ENCODE data around the gene PPP2R2B.
"Not testable (repeated sequence)": the region's sequence is repeated elsewhere in the genome, so short reads cannot be mapped to it uniquely, and the experiment has no call there.

PPP2R2B gene

DNA sequence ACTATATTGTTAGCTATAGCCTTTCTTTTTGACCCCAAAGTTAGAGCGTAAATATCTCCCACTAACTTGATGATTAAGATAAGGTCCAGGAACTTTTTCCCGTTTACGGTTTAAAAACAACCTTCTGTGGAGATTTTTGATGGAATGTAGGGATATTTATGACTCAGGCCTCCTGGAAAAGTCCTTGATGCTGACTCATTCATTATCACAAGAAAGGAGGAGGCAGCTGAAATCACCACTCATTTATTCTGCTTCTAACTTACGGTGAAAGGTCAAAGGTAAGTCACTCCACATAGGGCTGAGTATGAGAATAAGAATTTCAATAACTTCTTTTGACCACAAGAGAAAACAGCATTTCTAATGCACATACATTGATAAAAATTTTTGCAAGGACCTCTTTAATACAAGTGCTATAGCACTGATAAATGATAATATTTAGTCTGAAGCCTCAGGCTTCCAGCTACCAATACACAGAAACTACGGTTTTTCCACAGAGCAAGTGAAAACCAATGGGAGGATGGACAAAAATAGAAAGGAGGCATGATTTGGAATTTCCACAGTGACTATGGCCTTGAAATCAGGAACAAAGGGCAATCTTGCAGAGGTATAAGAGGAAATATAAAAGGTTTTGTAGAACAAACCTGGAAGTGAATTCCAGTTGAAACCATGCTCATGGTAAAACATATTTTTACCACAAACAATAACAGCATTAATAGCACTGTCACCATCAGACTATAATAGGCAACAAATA, 146.5 kb downstream of the PPP2R2B start:
- DNase-seq: no peak

DNA sequence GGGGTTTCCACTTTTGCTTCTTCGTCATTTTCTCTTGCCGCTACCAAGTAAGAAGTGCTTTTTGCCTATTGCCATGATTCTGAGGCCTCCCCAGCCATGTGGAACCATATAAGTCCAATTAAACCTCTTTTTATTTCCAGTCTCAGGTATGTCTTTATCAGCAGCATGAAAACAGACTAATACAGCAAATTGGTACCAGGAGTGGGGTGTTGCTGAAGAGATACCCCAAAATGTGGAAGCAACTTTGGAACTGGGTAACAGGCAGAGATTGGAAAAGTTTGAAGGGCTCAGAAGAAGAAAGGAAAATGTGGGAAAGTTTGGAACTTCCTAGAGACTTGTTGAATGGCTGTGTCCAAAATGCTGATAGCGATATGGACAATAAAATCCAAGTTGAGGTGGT, 149.8 kb downstream of the PPP2R2B start:
- DNase-seq: not testable (repeated sequence)

DNA sequence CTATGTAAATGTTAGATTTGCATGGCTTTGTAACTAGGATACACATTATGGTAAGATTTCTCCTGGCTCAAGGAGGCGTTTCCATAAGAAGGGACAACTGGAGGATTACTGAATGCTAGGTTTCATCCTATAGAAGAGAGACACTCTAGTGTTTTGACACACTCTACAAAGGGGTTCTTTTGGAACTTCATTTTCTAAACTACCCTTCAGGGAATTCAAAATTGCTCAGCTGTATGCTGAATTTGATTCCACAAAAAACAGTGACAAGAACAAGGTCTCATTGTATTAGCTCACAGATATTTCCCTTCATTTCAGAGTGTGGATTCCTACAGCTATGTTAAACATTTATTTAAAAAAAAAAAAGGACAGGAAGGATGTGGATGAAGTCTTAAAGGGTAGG, 151.7 kb downstream of the PPP2R2B start:
- no peak for DNase-seq

DNA sequence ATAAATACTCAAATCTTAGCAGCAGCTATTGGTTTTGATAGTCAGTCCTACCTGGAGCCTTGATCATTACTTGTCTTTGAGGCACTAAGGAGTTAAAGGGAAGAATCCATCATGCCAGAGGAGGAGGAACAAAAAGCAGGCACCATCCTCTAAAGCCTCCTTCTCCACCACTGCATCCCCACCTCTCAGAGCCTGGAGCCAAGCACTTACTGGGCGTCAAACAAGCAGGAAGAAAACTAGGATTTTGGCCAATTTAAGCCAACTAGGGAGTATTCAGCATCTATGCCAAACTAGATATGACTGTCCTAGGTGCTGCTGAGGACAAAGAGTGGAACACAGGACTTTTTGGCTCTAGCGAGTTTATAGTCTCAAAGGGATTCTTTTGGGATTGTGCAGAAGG, 152.5 kb downstream of the PPP2R2B start:
- no peak for DNase-seq

DNA sequence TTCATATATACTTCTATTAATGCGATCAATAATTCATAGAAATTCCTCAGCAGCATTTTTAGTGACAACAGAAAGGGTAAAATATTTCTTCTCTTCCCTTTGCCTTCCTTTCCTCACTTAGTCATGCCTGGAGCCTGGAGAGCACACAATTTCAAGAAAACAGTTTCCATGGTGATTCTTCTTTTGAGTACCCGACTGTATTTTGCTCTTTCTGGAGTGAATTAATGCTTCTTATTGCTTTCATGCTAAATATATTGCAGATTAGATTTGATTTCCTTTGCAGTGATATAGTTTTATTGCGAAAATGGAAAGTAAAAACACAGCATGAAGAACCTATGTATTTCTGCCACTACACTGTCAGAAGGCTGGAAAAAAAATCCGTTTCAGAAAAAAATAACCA, 153.5 kb downstream of the PPP2R2B start:
- DNase-seq: no peak

DNA sequence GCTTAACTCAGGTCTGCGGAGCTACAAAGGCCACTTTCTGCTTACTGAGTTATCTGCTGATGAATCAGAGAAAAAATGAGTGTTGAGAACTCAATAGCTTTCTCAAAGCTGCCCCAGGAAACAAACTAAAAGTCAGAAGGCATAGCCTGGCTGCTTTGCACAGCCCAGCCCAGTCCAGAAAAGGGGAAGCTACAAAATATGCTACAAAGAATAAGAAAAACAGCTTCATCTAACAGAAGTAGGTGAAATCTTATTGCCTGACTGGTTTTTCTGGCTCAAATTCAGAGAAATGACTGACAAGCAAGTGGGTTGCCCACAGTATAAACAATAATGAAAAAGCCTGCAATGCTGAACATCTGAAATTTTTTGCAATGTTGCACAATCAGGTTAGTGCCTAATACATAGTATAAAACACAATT, 156.2 kb downstream of the PPP2R2B start:
- no peak for DNase-seq

DNA sequence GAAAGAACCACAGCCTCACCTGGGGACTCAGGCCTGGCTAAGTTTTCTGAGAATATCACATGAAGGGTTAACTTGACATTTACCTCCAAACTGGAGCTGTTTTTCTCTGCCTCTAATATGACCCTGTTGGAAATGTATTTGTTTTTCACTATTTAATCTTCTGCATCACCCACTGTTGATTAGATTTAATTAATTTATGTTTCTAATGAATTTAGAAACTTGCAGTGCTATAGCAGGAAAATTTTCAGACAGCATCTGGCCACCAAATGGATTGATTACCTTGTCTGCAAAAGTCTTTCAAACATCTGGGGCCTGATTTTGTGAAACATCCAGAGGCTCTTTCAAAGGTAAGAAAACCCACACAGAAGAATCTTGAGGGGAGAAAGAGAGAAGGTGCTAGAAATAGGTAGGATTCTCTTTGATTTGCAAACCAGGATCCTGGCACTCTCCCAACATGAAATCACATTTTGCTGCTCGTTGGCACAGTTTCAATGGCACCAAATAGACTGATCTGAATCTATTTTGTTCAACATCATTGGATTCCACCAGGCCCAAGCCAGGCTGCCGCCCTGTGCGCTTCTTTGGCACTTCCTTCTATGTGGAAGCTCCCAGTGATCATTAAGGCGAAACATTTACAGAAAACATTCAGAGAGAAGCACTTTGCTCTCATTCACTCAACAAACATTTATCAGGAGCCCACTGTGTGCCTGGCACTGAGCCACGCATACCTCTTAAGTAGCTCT, 157.3 kb downstream of the PPP2R2B start:
- DNase-seq: peak; percentile 0

DNA sequence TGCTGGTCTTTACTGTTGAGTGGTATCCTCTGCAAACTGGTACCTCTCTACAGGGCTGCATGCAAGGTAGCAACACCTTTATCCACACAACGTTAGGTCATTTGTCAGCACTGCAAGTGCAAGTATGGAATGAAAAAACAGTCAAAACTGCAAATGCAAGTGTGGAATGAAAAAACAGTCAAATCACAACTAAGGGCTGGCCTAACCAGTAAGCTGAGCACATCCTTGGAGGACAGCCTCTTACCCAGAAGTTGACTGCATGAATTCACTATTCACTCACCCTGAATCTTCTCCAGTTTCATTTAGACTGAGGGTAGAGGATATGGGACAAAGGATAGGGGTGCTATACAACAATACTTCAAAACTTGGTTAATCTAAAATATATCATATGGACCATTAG, 158.4 kb downstream of the PPP2R2B start:
- no peak for DNase-seq

DNA sequence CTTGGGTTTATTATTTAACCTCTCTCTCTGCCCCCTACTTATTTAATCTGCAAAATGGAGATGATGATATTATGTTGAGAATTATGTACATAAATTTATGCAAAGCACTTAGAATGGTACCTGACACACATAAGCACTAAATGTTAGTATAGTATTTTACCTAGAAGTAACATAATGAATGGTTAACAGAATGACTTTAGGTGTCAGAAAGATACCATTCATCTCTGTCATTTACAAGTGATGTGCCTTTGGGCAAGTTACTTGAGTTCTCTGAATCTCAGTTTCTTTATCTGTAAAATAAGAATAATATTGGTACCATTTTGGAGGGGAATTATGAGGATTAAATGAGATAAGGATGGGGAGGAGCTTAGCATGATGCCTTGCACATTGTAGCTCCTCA, 159.4 kb downstream of the PPP2R2B start:
- DNase-seq: no peak

DNA sequence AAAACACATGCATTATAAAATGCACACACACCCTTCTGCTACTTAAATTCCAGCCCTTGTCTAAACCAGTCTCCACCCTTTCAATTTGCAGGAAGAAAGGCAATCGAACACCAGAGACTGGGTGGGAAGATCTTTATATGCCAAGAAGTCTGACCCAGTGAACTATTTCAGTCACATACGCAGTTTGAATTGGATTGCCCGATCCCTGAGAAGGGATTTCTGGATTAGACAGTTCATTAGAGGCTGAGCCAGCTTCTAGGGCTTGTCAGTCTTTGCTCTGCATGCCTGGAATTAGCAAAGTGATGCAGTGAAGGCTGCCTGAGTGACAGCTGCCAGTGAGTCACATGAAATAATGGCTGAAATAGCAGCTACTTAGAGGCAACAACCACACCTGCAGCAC, 159.9 kb downstream of the PPP2R2B start:
- no peak for DNase-seq

DNA sequence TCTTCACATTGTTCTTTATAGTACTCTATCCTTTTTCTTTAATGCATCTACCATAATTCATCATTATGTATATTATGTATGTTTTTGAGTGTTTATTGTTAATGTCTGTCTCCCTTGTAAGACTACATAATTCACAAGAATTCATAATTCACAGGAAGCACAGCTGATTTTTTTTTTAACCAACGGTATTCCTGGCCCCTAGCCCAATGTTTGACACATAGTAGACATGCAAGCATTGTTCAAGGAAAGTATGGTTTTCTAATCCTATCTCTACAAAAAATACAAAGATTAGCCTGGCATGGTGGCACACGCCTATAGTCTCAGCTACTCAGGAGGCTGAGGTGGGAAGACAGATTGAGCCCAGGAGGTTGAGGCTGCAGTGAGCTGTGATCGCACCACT, 160.6 kb downstream of the PPP2R2B start:
- no peak for DNase-seq

DNA sequence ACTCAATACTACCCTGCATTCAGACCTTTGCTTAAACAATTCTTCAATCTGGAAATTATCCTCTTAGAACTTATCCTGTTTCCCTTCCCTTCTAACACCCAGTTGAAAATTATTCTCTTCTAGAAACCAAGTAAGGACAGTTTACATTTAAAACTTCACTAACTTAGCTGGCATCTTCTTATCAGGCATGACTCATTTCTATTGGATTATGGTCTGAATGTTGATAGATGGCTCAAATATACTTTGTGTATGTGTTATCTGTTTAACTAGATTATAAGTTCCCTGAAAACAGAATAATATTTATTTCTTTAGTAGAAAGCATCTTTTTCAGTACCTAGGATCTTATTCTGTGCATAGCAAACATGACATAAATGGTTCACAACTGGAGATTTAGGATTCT, 161.9 kb downstream of the PPP2R2B start:
- no peak for DNase-seq

DNA sequence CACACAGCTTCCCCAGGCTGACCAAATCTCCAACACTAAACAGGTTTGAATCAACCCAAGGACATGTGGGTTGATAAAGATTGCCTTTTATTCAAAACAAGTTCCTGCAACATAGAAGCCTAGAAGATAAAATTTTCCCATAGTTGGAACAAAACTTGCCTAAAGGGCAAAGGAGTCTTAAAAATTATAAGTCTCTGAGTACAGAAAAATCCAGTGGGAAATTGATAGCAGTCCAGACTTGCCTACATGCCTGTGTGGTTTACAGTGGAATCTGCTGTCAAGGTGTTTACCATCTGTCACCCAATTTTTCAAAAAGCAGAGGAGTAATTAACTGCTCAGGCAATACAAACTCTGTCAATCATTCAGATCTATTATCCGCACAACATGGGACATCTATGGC, 168.2 kb downstream of the PPP2R2B start:
- no peak for DNase-seq

DNA sequence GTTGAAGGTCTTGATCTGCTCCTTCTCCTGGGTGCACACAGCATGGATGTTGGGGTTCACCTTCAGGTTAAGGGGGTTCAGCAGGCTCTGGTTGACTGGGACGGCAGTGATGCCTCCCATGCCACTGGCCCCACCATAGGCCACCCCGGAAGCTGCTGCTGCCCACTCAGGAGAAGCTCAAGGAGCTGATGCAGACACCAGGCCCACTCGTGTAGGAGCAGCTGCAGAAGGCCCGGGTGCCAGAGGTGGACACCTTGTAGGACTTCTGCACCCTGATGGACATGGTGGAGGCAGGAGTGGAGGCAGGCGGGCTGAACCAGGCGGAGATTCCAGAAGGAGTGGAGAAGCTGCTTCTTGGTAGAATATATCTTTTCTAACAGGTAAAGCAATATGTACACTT, 171.2 kb downstream of the PPP2R2B start:
- no peak for DNase-seq

DNA sequence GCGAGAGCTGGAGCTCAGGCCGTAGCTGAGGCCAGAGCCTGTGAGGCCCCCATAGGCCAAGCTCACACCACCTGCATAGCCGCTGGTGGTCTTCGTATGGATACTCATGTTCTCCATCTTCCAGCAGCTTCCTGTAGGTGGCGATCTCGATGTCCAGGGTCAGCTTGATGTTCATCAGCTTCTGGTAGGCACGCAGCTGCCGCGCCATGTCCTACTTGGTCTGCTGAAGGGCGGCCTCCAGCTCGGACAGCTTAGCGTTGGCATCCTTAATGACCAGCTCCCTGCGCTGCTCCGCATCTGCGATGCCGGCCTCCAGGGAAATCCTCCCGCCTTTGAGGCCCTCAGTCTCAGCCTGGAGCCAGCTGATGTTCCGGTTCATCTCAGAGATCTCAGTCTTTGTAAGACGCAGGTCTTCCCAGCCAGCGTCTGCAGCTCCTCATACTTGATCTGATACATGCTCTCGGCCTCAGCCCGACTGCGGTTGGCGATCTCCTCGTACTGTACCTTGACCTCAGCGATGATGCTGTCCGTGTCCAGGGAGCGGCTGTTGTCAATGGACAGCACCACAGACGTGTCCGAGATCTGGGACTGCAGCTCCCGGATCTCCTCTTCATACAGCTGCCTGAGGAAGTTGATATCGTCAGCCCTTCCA, 172.1 kb downstream of the PPP2R2B start:
- DNase-seq: no peak

DNA sequence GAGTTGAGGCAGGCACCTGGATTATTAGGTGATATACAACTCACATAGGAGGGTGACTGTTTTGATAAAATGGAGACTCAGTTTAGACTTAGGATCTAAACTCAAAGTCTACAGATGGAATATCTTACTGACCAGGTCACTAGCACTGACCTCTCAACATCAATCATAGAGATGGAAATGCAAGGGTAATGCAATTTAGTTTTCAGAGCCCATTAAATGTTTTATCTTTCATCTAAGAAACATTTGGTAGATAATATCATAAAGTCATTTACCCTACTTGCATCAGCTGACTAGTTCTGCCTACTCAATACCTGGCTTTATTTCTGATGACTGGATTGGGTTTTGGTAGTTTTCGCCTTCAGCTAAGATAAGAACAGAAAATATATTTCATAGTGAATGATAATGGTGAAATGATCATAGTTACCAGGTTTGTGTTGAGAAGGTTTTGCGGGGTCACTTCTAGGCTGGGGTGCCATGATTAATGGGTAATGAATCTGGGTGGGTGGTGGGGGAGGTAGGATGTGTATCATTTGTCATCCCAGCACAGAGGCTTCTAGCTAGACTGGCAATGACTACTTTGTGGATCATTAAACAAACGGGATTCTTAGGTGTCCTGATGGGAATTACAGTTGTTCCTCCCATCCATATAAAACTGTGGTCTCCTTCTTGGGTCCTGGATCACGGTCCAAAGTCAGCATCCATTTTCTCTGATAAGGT, 173.4 kb downstream of the PPP2R2B start:
- DNase-seq: no peak

DNA sequence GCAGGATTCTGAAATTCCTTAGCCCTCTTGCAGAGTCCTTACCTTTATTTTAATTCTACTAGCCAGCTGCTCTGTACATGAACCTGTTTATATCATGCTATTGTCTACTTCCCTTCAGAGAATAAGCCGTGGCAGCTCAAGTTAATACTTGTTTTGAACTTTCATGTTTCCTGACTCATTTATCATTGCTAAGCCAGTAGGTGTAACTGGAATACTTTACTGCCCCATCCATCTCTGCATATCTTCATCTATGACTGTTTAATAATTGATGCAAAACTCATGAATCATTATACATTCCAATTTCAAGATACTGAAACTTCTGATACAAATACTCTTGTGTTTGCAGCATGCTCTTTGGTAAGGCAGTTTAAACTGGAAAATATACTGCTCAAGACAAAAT, 174.7 kb downstream of the PPP2R2B start:
- DNase-seq: no peak

DNA sequence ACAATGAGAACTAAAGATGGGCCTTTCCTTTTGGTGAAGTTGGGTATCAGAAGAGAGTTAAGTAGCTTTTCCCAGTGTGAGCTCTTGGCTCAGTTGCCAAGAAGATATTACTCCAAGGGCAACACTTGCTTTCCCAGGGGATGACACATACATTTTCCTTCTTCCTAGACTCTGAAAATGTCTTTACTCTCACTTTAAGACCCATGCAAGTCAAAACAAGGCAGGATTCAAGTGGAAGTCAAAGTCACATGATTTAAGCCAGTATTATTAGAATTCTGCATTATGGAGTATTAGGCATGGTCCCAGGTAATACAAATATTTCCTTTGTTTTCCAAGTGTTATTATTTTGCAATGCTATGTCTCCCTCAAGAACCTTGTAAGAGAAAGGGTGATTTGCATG, 175.1 kb downstream of the PPP2R2B start:
- DNase-seq: no peak

DNA sequence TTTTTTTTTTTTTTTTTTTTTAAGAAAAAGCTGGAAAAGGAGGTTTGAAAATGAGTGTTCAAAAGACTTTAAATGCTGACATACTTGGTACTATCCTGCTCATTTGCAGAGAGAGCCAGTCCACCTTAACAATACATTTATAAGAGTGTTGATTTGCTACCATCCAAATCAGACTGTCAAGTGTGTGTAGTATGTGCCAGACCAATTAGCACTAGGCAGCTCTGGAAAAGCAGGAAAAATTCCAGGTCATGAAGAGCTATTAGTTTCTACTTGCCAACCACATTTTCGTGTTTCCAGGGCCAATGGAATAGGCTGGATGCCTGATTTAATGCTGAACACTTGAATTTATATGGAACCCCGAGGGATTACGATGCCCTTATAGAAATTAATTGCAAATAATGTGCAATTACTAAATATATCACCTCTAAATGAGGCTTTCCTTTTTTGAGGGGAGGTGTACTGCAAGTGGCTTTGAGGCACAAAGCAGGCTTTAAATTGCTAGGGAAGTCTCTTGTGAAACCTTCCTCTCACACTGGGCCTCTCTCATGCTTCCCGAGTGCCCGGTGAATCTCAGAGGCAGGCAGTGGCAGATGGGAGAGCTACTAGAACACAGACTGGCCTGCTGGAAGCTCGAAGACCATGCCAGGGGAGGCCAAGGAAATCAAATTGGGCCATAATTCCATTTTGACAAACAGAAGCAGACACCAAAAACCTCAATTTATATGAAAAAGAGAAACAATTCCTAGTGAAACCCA, 178.7 kb downstream of the PPP2R2B start:
- DNase-seq: peak; percentile 85

DNA sequence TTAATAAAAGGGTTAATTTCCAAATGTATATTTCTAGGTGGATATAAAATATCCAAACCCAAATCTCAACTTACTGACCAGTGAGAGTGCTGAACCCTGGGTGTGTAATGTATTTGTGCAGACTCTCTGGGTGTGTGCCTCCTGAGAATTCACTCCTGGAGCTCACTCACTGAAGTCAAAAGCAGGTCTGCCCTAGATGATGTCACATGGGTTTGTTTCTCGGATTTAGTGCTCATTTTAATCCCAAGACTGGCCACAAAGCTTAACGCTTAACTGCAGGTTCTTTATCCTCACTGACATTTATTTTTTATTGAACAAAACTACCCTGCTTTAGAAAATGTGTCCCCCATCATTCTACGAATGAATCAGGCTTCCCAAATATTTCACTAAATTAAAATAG, 179.4 kb downstream of the PPP2R2B start:
- DNase-seq: no peak

DNA sequence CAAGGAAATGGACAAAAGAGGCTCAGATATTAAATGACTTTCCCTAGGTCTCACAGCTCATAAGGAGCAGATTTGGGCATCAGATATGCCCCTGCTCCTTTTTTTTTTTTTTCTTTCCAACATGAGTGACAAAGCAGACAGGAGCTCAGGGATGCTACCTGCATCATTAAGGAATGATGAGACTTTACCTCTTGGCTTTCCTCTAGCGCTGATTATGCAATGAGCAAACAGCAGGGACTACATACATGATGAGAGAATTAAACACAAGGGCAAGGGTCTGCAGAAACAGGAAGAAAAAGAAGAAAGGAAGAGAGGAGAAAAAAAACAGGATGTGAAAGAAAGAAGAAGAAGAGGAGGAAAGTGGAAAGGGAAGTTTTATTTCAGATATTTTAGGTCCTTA, 179.9 kb downstream of the PPP2R2B start:
- DNase-seq: no peak

DNA sequence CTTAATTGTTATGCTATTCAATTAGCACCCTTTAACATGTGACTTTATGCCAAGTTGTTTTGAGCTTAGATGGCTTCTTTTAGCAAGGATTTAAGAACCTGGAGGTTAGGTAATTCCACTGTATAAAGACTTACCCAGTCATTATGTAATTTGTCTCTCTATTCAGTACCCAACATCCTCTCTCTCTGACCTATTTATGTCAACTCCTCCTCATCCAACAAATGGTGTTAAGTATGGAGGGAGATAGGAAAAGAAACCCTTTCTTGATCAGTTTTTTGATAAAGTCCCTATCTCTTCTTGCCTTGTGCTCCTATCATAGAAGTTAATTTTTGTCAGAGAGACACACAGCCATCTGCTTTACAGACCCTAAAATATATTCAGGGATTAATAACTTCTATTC, 181.3 kb downstream of the PPP2R2B start:
- no peak for DNase-seq

DNA sequence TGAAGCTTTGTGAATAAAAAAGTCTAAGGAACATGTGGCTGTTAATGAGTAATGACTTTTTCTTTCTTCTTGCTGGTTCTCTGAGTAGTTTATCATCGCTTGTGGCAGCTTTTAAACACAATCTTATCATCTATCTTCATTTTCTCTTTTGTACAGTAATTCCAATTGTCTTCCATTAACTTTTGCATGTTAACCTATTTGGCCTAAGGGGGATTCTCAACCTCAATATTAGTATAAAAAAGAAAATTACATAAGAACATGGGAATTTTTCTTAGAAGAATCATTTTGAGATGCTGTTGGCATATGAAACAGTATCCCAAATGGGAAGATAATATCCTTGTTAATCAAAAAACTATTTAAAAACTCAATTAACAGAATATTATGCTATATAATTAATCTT, 182.9 kb downstream of the PPP2R2B start:
- no peak for DNase-seq
